Osteoblast (primary cell): Measurements from ENCODE around the gene PRKN. TPM values are rescaled to one million over a fixed set of nuclear protein-coding genes. Genes with fewer than 3 reads are reported as not detected.

Experiments used
- DNase-seq: peaks from one replicate; pipeline ENCODE4 v3.0.0; 2011; ENCODE audit warnings: low spot score, mixed read lengths; ENCODE audit not compliant: insufficient read length; ENCODE audit errors: missing footprints
- H2AFZ ChIP-seq: 2 replicates; pipeline ENCODE4 v1.6.0; 2011; ENCODE audit warnings: mild to moderate bottlenecking, low read length
- H3K27ac ChIP-seq: 2 replicates; pipeline ENCODE4 v1.5.1; 2011; ENCODE audit warnings: mild to moderate bottlenecking, low read depth, low read length, moderate library complexity
- H3K27me3 ChIP-seq: 2 replicates; pipeline ENCODE4 v1.6.0; 2012; ENCODE audit warnings: mild to moderate bottlenecking, control low read depth, inconsistent platforms, low read length, moderate library complexity; ENCODE audit not compliant: insufficient read depth
- H3K36me3 ChIP-seq: 2 replicates; pipeline ENCODE4 v1.5.1; 2011; ENCODE audit warnings: mild to moderate bottlenecking, low read length, control low read depth, moderate library complexity; ENCODE audit not compliant: insufficient read depth
- H3K4me1 ChIP-seq: 2 replicates; pipeline ENCODE4 v1.5.1; 2011; ENCODE audit warnings: mild to moderate bottlenecking, low read length, control low read depth, moderate library complexity; ENCODE audit not compliant: insufficient read depth
- H3K4me2 ChIP-seq: 2 replicates; pipeline ENCODE4 v1.6.0; 2011; ENCODE audit warnings: mild to moderate bottlenecking, low read length; ENCODE audit not compliant: insufficient read depth
- H3K4me3 ChIP-seq: fragments of 200-600 bp; sonication (generic); 3 replicates; pipeline ENCODE4 v1.5.1; 2012; ENCODE audit warnings: mild to moderate bottlenecking, low read length, inconsistent platforms; ENCODE audit not compliant: insufficient read depth
- H3K79me2 ChIP-seq: 2 replicates; pipeline ENCODE4 v1.6.0; 2012; ENCODE audit warnings: mild to moderate bottlenecking, low read length, control low read depth, inconsistent platforms; ENCODE audit not compliant: insufficient read depth
- H3K9me3 ChIP-seq: 2 replicates; pipeline ENCODE4 v1.5.1; 2011; ENCODE audit warnings: low read depth, low read length, control low read depth
- H4K20me1 ChIP-seq: 2 replicates; pipeline ENCODE4 v1.6.0; 2012; ENCODE audit warnings: mild to moderate bottlenecking, low read length, control low read depth; ENCODE audit not compliant: insufficient read depth
- CTCF ChIP-seq: IDR thresholded peaks from 2 replicates; pipeline ENCODE4 v1.5.1; 2011; ENCODE audit warnings: mild to moderate bottlenecking, low read depth, low read length, moderate library complexity; ENCODE audit errors: extremely low read depth
- total RNA-seq: library from RNA; depleted of rRNA; stranded (reverse); fragments of >200 nt; gene quantifications from 2 replicates; pipeline ENCODE4 v1.2.3, GENCODE V29; 2012

The PRKN gene
- total RNA-seq, 1 donor = 2.9 TPM

DNA sequence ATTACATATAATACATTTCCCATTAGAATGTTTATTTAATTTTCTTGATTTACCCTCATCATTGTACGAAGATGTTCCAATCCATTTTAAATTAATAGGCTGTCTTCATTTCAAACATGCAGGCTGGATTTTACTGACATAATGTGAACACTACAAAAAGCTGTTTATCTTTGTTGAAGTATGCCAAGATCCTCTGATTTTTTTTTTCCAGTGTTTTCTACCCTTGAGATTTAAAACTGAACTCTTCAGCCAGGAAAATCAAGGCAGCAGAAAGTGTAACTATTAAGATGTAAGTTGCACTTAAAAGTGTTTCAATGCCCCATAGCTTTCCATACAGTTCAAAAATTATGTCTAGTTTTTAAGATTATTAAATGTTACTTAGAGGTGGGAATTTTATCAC lies 43.5 kb downstream of the PRKN start:
- no peaks in the 10 kb centered on the region for H3K79me2 ChIP-seq
- H2AFZ ChIP-seq = no peak overlapping the region
- H3K27ac ChIP-seq = no peak overlapping the region
- H3K4me2 ChIP-seq = no peak overlapping the region
- H3K36me3 ChIP-seq = no peaks in the 10 kb centered on the region
- no peaks in the 10 kb centered on the region for H3K9me3 ChIP-seq
- H3K4me1 ChIP-seq = no peaks in the 10 kb centered on the region
- H4K20me1 ChIP-seq = no peaks in the 10 kb centered on the region
- no peak overlapping the region for H3K4me3 ChIP-seq
- no peak for TF ChIP-seq CTCF
- no peak for DNase-seq
- no peaks in the 10 kb centered on the region for H3K27me3 ChIP-seq

DNA sequence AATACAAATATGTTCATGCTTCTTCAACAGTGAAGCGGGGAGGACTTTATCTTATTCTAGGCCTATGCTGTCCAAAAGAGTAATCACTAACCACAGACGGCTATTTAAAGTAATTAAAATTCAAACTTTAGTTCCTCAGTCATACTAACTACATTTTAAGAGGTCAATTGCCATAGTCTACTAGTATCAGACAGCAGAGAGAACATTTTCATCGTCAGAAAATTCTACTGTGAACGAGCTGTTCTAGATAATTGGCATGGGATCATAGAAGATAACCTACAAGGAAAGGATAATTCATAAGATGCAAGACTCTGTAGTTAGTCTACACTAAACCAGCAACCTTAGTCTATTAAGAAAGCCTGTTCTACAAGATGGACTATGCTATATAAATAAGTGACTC lies 44.4 kb downstream of the PRKN start:
- H3K4me1 ChIP-seq = no peaks in the 10 kb centered on the region
- no peaks in the 10 kb centered on the region for H3K9me3 ChIP-seq
- H3K4me3 ChIP-seq = no peak overlapping the region
- no peak for DNase-seq
- H4K20me1 ChIP-seq = no peaks in the 10 kb centered on the region
- no peak overlapping the region for H3K27ac ChIP-seq
- no peaks in the 10 kb centered on the region for H3K79me2 ChIP-seq
- no peak overlapping the region for H3K4me2 ChIP-seq
- no peaks in the 10 kb centered on the region for H3K27me3 ChIP-seq
- no peak for TF ChIP-seq CTCF
- H2AFZ ChIP-seq = no peak overlapping the region
- no peaks in the 10 kb centered on the region for H3K36me3 ChIP-seq

DNA sequence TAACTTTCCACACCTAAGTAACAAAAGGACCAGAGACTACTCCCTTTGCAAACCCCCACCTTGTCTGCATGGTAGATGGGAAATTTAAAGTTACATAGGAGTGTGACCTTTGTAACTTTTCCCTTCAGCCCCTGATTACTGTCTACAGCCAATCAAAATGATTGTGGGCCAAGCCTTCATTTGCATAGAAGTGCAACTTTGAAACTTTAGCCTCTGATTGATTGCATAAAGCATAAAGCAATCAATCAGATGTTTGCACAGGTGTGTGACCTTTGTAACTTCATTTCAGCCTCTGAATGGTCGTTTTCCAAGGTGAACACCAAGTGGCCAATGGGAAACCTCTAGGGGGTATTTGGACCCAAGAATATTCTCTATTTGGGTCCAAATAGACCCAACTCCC lies 46.1 kb downstream of the PRKN start:
- no peak for TF ChIP-seq CTCF
- no peak overlapping the region for H3K27ac ChIP-seq

GRCh38 chr6:162680871-162681270 lies 46.7 kb downstream of the PRKN start:
- Histone ChIP-seq H3K9me3 (no peaks in the 10 kb centered on the region), H3K79me2 (no peaks in the 10 kb centered on the region), H3K4me3 (no peak overlapping the region), H3K36me3 (no peaks in the 10 kb centered on the region), H2AFZ (no peak overlapping the region), H3K27ac (no peak overlapping the region), H3K4me1 (no peaks in the 10 kb centered on the region), H3K27me3 (no peaks in the 10 kb centered on the region), H3K4me2 (no peak overlapping the region), H4K20me1 (no peaks in the 10 kb centered on the region)
- no peak for TF ChIP-seq CTCF
- no peak for DNase-seq

More for the DNA sequence above, 46.1 kb downstream of the PRKN start:
- H3K9me3 ChIP-seq = no peaks in the 10 kb centered on the region
- H3K4me2 ChIP-seq = no peak overlapping the region
- H2AFZ ChIP-seq = no peak overlapping the region
- H3K27me3 ChIP-seq = no peaks in the 10 kb centered on the region
- no peak overlapping the region for H3K4me3 ChIP-seq
- H3K36me3 ChIP-seq = no peaks in the 10 kb centered on the region
- no peaks in the 10 kb centered on the region for H3K4me1 ChIP-seq
- DNase-seq = no peak
- no peaks in the 10 kb centered on the region for H4K20me1 ChIP-seq
- no peaks in the 10 kb centered on the region for H3K79me2 ChIP-seq
